Panc1 (cell line): ENCODE results near the gene DOK6. TPM values are rescaled to one million over a fixed set of nuclear protein-coding genes. Genes with fewer than 3 reads are reported as not detected.

ENCODE experiments used
- ATAC-seq: fragments of 200-7000 bp; cut with Tn5 transposase; 2 replicates; pipeline ENCODE4 v1.9.1; 2020; ENCODE audit warnings: mild to moderate bottlenecking, moderate library complexity
- BruUV-seq: library from RNA; stranded (reverse); fragments of 400-500 nt; replicated peaks from 2 replicates; lab custom pipeline; 2021; lab: Mats Ljungman, UMichigan
- CTCF ChIA-PET: fragments of 300-600 bp; sonication (Branson Sonifier 250); formaldehyde crosslinking; loops from one replicate; lab custom pipeline; 2022; ENCODE audit warnings: antibody characterized with exemption; lab: Charles Lee
- POLR2A ChIA-PET: fragments of 300-600 bp; sonication (Branson Sonifier 250); formaldehyde crosslinking; loops from one replicate; lab custom pipeline; 2022; ENCODE audit warnings: antibody characterized with exemption; lab: Charles Lee
- DNase-seq: peaks from one replicate; pipeline ENCODE4 v3.0.0-alpha.2; 2010; ENCODE audit warnings: low read depth, low spot score
- H3K27ac ChIP-seq: 2 replicates; pipeline ENCODE4 v1.5.1; 2011; ENCODE audit warnings: mild to moderate bottlenecking, low read length, inconsistent platforms
- H3K27me3 ChIP-seq: fragments of 200-500 bp; sonication (Bioruptor generic); 2 replicates; pipeline ENCODE4 v1.6.0; 2014; ENCODE audit warnings: low read length, inconsistent platforms; ENCODE audit not compliant: control insufficient read depth, insufficient read depth
- H3K36me3 ChIP-seq: fragments of 200-500 bp; sonication (Bioruptor generic); 2 replicates; pipeline ENCODE4 v1.5.1; 2014; ENCODE audit warnings: inconsistent platforms, mild to moderate bottlenecking, low read length, moderate library complexity; ENCODE audit not compliant: control insufficient read depth, insufficient read depth
- H3K4me1 ChIP-seq: 2 replicates; pipeline ENCODE4 v1.5.1; 2011; ENCODE audit warnings: inconsistent platforms, mild to moderate bottlenecking, low read length, moderate library complexity; ENCODE audit not compliant: control insufficient read depth, insufficient read depth
- H3K4me3 ChIP-seq, 2 experiments: 2 replicates each; pipeline ENCODE4 v1.5.1; 2011 to 2012; ENCODE audit warnings: low read depth in 2 of 2, low read length in 2 of 2, mild to moderate bottlenecking in 2 of 2, inconsistent platforms in 1 of 2, moderate library complexity in 1 of 2
- H3K9me3 ChIP-seq: fragments of 200-500 bp; sonication (Bioruptor generic); 2 replicates; pipeline ENCODE4 v1.5.1; 2014; ENCODE audit warnings: low read depth, mild to moderate bottlenecking, inconsistent platforms, low read length, moderate library complexity; ENCODE audit not compliant: control insufficient read depth, insufficient read depth
- CTCF ChIP-seq: fragments of 450-650 bp; IDR thresholded peaks from 2 replicates; pipeline ENCODE4 v1.5.1; 2017; ENCODE audit warnings: mild to moderate bottlenecking
- POLR2AphosphoS5 ChIP-seq: IDR thresholded peaks from 2 replicates; pipeline ENCODE4 v1.6.1; 2012; ENCODE audit warnings: mild to moderate bottlenecking, low read depth, low read length, moderate library complexity
- REST ChIP-seq, 2 experiments: IDR thresholded peaks; 2 replicates each; pipeline ENCODE4 v1.6.1; 2011 to 2012; ENCODE audit warnings: low read depth in 2 of 2, control low read depth in 1 of 2, low read length in 1 of 2, mild to moderate bottlenecking in 1 of 2, moderate library complexity in 1 of 2; ENCODE audit not compliant: insufficient read depth in 1 of 2
- SIN3A ChIP-seq: IDR thresholded peaks from 2 replicates; pipeline ENCODE4 v1.6.1; 2012; ENCODE audit warnings: low read depth, mild to moderate bottlenecking, low read length, moderate library complexity, borderline replicate concordance; ENCODE audit not compliant: insufficient read depth
- TCF7L2 ChIP-seq: IDR thresholded peaks from 2 replicates; pipeline ENCODE4 v1.6.1; 2011; ENCODE audit warnings: mild to moderate bottlenecking, low read depth, low read length, inconsistent platforms
- in situ Hi-C: cut with HindIII; loops from 2 replicates; pipeline ENCODE4 v1.10.0; 2016; ENCODE audit warnings: low sequenced_read_pairs, low pct_unique_long_range_greater_than_20kb
- intact Hi-C: fragments of 100-400 bp; cut with micrococcal nuclease; formaldehyde crosslinking; loops from one replicate; pipeline ENCODE4 v1.10.0; 2022; ENCODE audit not compliant: unreplicated experiment
- total RNA-seq: library from RNA; stranded (reverse); gene quantifications from one replicate; pipeline ENCODE4 v1.2.1, GENCODE V29; 2021; ENCODE audit not compliant: unreplicated experiment

DOK6 gene
- total RNA-seq, 1 experiment from 2014 or later = not detected

GRCh38 chr18:69789794-69790193, 389.1 kb downstream of the DOK6 start:
- DNase-seq (no peak), ATAC-seq (no peak)
- Histone ChIP-seq H3K4me3 (no peak overlapping the region), H3K4me1 (no peaks in the 10 kb centered on the region), H3K27ac (no peak overlapping the region), H3K9me3 (no peaks in the 10 kb centered on the region), H3K36me3 (no peaks in the 10 kb centered on the region), H3K27me3 (no peaks in the 10 kb centered on the region)
- BruUV-seq = no TSS peak
- TF ChIP-seq CTCF (no peak), POLR2AphosphoS5 (no peak), SIN3A (no peak), TCF7L2 (no peak)
- ChIA-PET POLR2A (no interaction called here), CTCF (no interaction called here)
- intact Hi-C loops (no loop called here), in situ Hi-C loops (no loop called here)

- Histone ChIP-seq H3K9me3 (no peaks in the 10 kb centered on the region), H3K27ac (no peak overlapping the region), H3K36me3 (no peaks in the 10 kb centered on the region), H3K4me3 (no peak overlapping the region), H3K4me1 (no peaks in the 10 kb centered on the region), H3K27me3 (no peaks in the 10 kb centered on the region)
- intact Hi-C loops = no loop called here
- DNase-seq (no peak), ATAC-seq (no peak)
- BruUV-seq = no TSS peak
- CTCF ChIA-PET = no interaction called here
- TF ChIP-seq REST (IDR thresholded peaks at IDR 0.05; ENCODE audit: insufficient read depth in 1 of 2, low read depth in 2 of 2, low read length in 1 of 2) (no peak), SIN3A (no peak), POLR2AphosphoS5 (no peak), CTCF (no peak), TCF7L2 (no peak)
- POLR2A ChIA-PET = no interaction called here
- in situ Hi-C loops = no loop called here
Observed at GRCh38 chr18:69790649-69791048, 390.0 kb downstream of the DOK6 start.
